ENCODE measurements around the gene NLRP3.

The NLRP3 gene

GRCh38 chr1:247491328-247491727 is 75.4 kb downstream of the NLRP3 start:
- Histone ChIP-seq H3K9ac (ENCODE audit: low read depth, low read length) (no peak overlapping the region), H3K36me3 (ENCODE audit: insufficient read depth, low read length) (no peaks in the 10 kb centered on the region), H3K9me3 (ENCODE audit: control insufficient read depth, insufficient read depth, low read length) (no peaks in the 10 kb centered on the region), H3K4me1 (ENCODE audit: insufficient read depth, low read length) (no peaks in the 10 kb centered on the region)

GRCh38 chr1:247493106-247493505 is 77.1 kb downstream of the NLRP3 start:
- no peak overlapping the region for H3K9ac ChIP-seq (ENCODE audit: low read depth, low read length)
- H3K9me3 ChIP-seq (ENCODE audit: control insufficient read depth, insufficient read depth, low read length), result no peaks in the 10 kb centered on the region
- H3K4me1 ChIP-seq (ENCODE audit: insufficient read depth, low read length), result no peaks in the 10 kb centered on the region
- H3K36me3 ChIP-seq (ENCODE audit: insufficient read depth, low read length), result no peaks in the 10 kb centered on the region

GRCh38 chr1:247494767-247495166 is 78.8 kb downstream of the NLRP3 start:
- Histone ChIP-seq H3K9me3 (ENCODE audit: control insufficient read depth, insufficient read depth, low read length) (no peaks in the 10 kb centered on the region), H3K36me3 (ENCODE audit: insufficient read depth, low read length) (no peaks in the 10 kb centered on the region), H3K4me1 (ENCODE audit: insufficient read depth, low read length) (no peaks in the 10 kb centered on the region), H3K9ac (ENCODE audit: low read depth, low read length) (no peak overlapping the region)

GRCh38 chr1:247496581-247497285 is 80.8 kb downstream of the NLRP3 start:
- H3K4me1 ChIP-seq (ENCODE audit: insufficient read depth, low read length), result no peaks in the 10 kb centered on the region

More at GRCh38 chr1:247496581-247497285, 80.8 kb downstream of the NLRP3 start:
- no peaks in the 10 kb centered on the region for H3K36me3 ChIP-seq (ENCODE audit: insufficient read depth, low read length)
- no peak overlapping the region for H3K9ac ChIP-seq (ENCODE audit: low read depth, low read length)
- H3K9me3 ChIP-seq (ENCODE audit: control insufficient read depth, insufficient read depth, low read length), result no peaks in the 10 kb centered on the region
